Activated gamma-delta T cell treated with anti-CD3 and anti-CD28 coated beads, Interleukin-2, amount 50 U/mL, for 16 hours (primary cell): Measurements from ENCODE around the gene SDC1.

Source experiments
- DNase-seq: peaks from one replicate; pipeline ENCODE4 v3.0.0-alpha.2; 2020; ENCODE audit warnings: low read depth

Gene SDC1

GRCh38 chr2:20213651-20214565 lies 11.0 kb downstream of the SDC1 start:
- DNase-seq, result no peak

DNA sequence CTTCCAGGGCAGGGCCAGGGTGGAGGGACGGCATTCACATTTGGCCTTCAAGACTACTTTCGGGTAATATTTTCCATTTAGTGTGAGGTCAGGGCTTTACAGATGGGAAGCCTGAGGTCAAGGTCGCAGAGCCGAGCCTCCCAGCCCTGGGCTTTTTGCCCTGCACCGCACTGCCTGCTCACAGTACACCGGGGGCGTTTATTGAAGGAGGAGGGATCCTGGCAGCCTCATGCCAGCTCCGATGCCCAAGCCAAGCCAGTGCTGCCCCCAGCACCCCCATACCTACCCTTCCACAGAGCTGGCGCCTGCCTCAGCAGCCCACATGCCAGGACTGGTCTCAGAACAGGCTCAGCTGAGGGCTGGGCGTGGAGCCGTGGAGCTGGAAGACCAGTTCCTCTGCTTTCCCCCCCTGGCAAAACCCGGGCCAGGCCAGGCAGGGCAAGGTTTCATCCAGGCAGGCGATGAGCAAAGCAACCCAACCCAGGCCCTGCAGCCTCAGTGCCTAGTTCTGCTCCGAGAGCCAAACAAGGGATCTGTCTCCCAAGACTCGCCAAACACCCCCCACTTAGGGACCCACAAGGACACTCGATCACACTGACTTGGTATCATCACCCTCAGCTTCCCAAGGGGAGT lies 11.9 kb downstream of the SDC1 start:
- DNase-seq, result no peak

DNA sequence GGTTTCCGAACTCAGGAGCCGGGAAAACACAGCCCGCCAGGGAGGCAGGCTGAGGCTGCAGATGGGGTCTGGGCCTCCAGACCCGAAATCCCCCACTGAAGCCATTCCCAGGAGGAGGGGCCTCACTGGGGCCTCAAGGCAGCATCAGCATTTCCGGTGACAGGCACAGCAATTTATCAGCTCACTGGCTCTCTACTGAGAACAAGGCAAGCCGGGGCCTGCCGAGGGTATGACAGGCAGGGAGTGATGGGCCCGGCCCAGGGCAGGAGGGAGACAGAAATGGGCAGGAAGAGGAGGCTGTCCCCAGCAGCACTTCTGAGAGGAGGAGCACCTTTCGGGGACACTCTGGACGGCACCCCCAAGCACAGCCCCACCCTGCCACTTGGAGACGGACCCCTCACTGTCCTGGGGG lies 12.5 kb downstream of the SDC1 start:
- DNase-seq, result no peak

DNA sequence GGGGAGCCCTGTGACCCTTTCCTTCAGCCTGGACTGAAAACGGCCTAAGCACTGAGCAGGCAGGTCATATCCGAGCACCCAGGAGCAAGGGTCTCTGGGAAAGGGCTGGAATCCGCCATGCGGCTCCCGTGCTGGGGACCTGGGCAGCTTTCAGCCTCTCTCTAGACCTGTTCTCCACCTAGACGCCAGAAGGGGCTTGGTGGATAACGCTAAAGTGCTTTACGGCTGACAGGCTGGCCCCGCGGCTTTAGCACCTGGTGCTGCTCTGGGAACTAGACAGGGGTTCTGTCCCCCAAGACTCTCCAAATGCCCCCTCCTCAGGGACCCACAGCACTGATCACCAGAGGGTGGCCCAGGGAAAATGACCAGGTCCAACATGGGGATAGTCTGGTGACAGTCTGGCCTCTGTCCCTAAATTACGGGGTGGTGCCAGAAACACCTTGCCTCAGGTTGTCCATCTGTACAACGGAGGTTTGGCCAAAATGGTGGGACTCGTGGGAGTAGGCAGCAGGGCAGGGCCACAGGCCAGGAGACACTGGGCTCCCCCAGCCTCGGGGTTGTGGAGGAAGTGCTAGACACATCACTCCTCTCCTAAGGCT lies 13.0 kb downstream of the SDC1 start:
- no peak for DNase-seq

GRCh38 chr2:20211420-20211819 lies 13.5 kb downstream of the SDC1 start:
- no peak for DNase-seq

DNA sequence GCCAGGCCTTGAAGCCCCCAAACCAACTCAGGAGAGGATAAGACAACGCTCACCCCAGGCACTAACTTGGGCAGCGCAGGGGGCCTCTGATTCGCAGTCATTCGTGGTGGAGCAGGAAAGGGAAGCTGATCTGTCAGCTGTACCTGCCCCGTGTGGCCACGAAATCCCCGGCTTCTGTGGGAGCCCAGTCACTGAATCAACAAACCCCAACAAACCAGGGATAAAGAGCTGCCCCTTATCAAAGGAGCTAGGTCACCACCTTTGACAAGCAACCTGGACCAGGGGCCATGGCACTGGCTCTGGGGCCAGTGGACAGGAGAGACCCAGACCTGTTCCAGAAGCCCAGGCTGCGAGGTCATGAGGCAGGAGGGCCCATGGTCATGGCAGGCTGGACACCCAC lies 14.5 kb downstream of the SDC1 start:
- no peak for DNase-seq

- DNase-seq, result no peak
Observed at GRCh38 chr2:20209373-20210109, 15.4 kb downstream of the SDC1 start.

- no peak for DNase-seq
Observed at GRCh38 chr2:20208476-20208859, 16.5 kb downstream of the SDC1 start.

GRCh38 chr2:20207051-20207450 lies 17.9 kb downstream of the SDC1 start:
- DNase-seq, result no peak

DNA sequence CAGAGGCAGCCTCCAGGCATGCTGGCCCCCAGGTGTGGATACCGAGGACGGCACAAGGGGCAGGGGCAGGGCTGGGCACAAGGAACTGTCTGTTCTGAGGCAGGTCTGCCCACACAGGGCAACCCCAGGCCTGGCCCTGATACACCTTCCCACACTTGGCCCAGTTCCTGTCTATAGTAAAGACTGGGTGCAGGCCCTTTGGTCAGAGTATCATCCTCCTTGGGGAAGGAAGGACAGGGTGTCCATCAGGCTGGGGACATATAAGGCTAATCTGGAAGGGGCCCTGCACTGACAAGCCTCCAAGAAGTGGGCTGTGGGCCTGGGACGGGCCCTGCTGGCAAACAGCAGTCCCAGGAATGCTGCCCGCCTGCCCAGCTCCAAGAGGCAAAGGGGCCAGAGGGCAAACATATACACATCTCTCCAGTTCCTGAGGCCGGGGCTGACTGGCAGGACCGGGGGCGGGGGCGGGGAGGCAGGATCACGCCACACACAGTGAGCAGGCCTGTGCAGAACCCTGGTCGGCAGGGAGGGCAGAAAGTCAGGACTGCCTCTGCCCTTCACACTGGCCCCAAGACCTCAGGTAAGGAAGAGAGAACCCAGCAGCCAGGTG lies 18.9 kb downstream of the SDC1 start:
- DNase-seq, result no peak

DNA sequence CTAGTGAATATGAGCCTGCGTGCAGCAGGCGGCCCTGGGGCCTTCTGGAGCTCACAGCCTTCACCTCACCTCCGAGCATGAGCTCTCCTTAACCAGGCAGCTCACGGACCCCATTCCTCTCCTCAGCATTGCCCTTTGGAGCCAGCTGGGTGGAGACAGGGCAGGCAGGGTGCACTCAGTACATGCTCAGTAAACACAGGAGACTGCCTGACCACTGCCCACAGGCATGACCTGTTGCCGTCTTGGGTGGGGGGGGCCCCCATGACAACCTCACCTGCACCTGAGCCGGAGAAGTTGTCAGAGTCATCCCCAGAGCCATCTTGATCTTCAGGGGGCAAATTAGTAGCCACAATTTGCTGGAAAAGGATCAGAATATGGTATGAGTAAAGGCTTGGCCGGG lies 19.9 kb downstream of the SDC1 start:
- DNase-seq, result no peak

DNA sequence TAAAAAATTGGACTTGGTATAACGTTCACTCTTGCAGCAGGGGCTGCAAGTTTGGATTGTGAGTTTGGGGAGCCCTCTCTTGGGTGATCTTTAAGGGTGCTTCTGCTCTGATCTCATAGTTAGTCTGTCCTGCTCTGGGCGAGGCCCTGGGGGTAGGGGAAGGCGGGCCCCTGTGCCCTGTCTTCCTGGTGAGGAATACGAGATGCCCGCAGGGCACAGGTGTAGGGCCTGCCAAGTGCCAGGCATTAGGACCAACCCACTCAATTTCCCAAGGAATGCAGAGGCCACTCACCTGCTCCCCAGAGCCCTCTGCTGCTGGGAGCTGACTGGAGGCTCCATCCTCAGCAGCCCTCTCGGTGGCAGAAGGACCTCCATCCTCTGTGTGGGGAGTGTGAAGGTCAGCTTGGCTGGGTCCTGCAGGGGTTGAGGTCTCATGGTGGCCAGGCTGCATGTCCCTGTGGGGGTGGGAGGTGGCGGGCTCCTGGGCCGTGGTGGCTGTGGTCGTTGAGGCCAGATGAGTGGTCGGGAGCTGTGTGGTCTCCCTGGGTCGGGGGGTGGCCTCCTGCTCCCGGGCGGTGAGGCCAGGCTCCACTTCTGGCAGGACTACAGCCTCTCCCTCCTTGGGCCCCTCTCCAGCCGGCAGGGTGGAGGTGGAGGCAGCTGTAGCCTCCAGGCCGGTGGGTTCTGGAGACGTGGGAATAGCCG lies 21.3 kb downstream of the SDC1 start:
- no peak for DNase-seq

- DNase-seq, result no peak
Observed at GRCh38 chr2:20203072-20203471, 21.9 kb downstream of the SDC1 start.

DNA sequence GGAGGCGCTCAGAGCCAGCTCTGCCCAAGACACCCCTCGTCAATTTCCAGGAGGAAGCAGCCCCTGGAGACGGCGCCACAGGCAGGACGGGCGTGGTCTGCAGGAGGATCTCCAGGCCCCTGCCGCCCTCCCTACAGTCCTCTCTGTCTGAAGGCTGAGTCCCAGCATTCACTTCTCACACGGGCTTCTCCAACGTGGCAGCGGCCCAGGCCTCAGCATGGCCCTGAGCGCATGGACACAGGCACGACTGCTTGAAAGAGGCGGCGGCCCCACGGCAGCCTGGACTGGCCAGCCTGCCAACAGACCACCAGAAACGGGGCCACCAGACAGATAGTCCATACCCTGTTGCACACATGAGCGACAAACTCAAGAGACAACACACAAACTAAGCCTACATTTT lies 23.3 kb downstream of the SDC1 start:
- DNase-seq, result no peak

DNA sequence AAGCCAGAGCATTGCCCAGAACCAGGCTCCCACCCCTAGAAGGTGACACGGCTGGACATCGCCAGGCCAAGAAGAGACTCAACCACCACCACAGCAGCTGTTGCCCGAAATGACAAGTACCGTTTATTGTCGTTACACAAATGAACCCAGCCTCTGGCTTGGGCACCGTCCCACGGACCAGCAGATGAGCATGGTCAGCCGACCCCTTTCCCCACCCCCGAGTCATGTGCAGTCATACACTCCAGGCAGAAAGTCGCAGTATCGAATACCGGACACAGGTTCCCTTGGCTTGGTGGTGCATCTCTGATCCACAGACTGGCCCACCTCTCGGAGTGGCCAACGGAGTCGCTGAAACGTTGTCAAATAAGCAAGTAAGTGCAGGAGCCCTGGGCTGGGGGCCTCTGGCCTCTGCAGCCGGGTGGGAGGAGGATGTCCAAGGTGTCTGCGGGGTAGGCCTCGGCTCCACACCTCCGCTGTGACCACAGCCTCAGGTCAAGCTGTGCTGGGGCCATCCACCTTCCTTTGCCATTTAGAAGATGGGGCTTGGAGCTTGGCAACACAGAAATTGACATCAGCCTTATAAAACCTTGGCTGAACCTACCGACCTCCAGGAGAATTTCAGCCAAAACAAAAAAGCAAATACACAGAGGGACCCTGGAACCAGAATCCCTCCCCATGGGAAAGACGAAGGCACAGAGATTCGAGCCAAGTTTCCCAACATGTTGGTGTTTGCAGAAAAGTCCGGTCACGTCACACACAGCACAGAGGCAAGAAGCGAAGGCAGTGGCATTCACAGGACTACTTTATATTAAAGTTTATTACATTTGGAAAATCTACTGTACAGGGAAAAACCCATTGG lies 24.0 kb downstream of the SDC1 start:
- DNase-seq, result no peak

DNA sequence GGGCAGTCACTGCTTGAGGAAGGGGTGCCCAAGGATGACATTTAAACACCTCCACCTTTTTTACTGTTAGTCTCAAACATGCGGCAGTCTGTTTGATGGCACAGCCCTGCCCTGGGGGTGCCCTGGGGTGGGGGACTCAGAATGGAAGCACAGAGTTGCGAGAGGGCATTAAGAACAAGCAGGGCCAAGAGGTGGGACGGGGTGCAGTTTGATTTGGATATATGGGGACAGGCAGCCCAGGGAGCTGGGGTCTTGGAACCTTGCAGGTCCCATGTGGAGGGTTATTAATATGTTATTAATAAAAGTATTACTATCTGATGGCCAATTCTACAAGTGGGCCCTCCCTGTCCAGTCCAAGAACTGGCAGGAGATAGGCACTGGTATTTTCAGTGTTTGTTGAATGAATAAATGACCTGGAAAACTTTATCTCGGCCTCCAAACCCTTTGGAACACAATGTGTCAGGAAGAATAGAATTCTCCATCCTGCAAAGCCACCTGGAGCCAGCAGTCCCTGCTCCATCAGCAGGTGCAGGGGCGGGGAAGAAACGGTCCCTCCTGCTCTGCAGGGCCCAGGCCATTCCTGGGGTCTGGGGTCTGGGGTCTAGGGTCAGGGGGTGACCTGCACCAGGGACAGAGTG lies 25.2 kb downstream of the SDC1 start:
- no peak for DNase-seq

GRCh38 chr2:20198796-20199632 lies 25.9 kb downstream of the SDC1 start:
- DNase-seq, result no peak

DNA sequence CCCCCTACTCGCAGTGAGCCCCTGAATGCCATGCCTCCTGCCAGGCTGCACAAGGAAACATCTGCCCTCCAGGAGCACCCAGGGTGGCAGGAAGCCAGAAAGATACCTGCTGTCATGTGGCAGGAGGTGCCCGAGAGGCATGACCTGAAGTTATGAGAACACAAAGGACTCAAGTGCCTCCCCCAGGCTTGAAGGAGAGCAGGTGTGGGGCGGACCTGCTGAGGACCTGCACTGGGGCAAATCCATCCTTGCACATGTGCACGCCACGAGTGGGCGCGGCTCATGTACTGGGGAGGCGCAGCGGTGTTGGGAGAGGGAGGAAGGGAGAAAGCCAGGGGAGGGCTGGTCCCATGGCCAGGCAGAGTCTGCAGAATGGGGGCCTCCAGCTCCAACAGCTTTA lies 26.9 kb downstream of the SDC1 start:
- DNase-seq, result no peak

GRCh38 chr2:20197192-20197591 lies 27.7 kb downstream of the SDC1 start:
- no peak for DNase-seq
